Ascending aorta (tissue), 2 donors: ENCODE results near the gene KCNG1. TPM values are rescaled to one million over a fixed set of nuclear protein-coding genes. Genes with fewer than 3 reads are reported as not detected.

Experiments
- DNase-seq, 2 donors: peaks; one replicate each; pipeline ENCODE4 v3.0.0-alpha.2; 2019; ENCODE audit warnings: low spot score in 2 of 2
- H3K27ac ChIP-seq, 2 donors: fragments of 200-600 bp; sonication (generic); one replicate each; pipeline ENCODE4 v1.5.1; 2016 to 2017; ENCODE audit warnings: mild to moderate bottlenecking in 1 of 2
- H3K27me3 ChIP-seq: fragments of 200-600 bp; sonication (generic); one replicate; pipeline ENCODE4 v1.5.1; 2017
- H3K36me3 ChIP-seq, 2 donors: fragments of 200-600 bp; sonication (generic); one replicate each; pipeline ENCODE4 v1.5.1; 2016
- H3K4me1 ChIP-seq, 2 donors: fragments of 200-600 bp; sonication (generic); one replicate each; pipeline ENCODE4 v1.5.1; 2016 to 2017; ENCODE audit warnings: mild to moderate bottlenecking in 1 of 2
- H3K4me3 ChIP-seq, 2 donors: fragments of 200-600 bp; sonication (generic); one replicate each; pipeline ENCODE4 v1.5.1; 2016 to 2017; ENCODE audit warnings: mild to moderate bottlenecking in 1 of 2
- H3K9me3 ChIP-seq, 2 donors: fragments of 200-600 bp; sonication (generic); one replicate each; pipeline ENCODE4 v1.5.1; 2016
- intact Hi-C: fragments of 100-400 bp; cut with DNase I; formaldehyde crosslinking; loops from one replicate; pipeline ENCODE4 v1.15.1; 2023
- total RNA-seq: library from RNA; depleted of rRNA; stranded (reverse); fragments of >200 nt; gene quantifications from one replicate; pipeline ENCODE4 v1.1.0, GENCODE V29; 2016
- TF ChIP-seq, protein P1 (sequence below), 3 experiments: fragments of 200-600 bp in 2 of 3; fragments of 450-650 bp in 1 of 3; sonication (generic) in 2 of 3; IDR thresholded peaks; one replicate each; pipeline ENCODE4 v1.5.1; 2016 to 2019; ENCODE audit warnings: antibody characterized with exemption in 3 of 3, mild to moderate bottlenecking in 1 of 3, moderate library complexity in 1 of 3

The KCNG1 gene
- total RNA-seq, 1 donor from 2014 or later = 6.6 TPM

DNA sequence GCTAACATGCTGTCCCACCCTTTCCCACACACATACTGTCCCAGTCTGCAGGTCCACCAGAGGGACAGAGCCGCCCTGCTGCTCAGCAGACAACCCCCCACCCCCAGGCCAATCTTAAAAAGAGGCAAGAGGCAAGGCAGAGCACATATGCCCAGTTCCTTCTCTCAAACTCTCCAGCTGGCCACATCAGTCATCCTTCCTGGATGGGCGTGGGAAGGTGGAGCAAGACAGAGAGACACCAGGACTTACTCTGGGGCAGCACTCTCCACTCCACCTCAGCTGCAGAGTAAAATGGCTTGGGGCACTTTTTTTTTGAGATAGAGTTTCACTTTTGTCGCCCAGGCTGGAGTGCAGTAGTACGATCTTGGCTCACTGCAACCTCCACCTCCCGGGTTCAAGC, 53.5 kb downstream of the KCNG1 start:
- H3K27ac ChIP-seq = no peak overlapping the region
- DNase-seq = no peak

DNA sequence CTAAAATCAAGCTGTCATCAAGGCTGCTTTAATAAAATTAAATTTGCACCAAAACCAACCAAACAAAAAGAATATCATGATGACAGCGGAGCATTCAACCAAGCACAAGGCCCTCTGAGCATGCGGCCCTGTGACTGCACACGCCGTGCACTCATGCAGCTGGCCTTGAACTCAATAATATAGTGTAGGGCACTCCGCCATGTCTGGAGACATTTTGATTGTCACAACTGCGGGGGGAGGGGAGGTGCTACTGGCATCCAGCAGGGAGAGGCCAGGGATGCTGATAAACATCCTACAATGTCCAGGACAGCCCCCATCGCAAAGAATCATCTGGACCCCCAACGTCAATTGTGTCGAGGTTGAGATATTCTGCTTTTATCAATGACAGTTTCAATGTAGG, 54.6 kb downstream of the KCNG1 start:
- H3K9me3 ChIP-seq = no peaks in the 10 kb centered on the region
- H3K27me3 ChIP-seq = no peaks in the 10 kb centered on the region
- H3K4me1 ChIP-seq = no peaks in the 10 kb centered on the region
- no peak overlapping the region for H3K27ac ChIP-seq
- H3K4me3 ChIP-seq = no peak overlapping the region
- intact Hi-C loops = no loop called here
- DNase-seq = no peak
- H3K36me3 ChIP-seq = no peaks in the 10 kb centered on the region
- TF ChIP-seq, protein P1, sequence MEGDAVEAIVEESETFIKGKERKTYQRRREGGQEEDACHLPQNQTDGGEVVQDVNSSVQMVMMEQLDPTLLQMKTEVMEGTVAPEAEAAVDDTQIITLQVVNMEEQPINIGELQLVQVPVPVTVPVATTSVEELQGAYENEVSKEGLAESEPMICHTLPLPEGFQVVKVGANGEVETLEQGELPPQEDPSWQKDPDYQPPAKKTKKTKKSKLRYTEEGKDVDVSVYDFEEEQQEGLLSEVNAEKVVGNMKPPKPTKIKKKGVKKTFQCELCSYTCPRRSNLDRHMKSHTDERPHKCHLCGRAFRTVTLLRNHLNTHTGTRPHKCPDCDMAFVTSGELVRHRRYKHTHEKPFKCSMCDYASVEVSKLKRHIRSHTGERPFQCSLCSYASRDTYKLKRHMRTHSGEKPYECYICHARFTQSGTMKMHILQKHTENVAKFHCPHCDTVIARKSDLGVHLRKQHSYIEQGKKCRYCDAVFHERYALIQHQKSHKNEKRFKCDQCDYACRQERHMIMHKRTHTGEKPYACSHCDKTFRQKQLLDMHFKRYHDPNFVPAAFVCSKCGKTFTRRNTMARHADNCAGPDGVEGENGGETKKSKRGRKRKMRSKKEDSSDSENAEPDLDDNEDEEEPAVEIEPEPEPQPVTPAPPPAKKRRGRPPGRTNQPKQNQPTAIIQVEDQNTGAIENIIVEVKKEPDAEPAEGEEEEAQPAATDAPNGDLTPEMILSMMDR (IDR thresholded peaks at IDR 0.05) = no peak

More for the DNA sequence above, 53.5 kb downstream of the KCNG1 start:
- Histone ChIP-seq H3K4me3 (no peak overlapping the region), H3K36me3 (no peaks in the 10 kb centered on the region), H3K27me3 (no peaks in the 10 kb centered on the region), H3K9me3 (no peaks in the 10 kb centered on the region), H3K4me1 (no peaks in the 10 kb centered on the region)
- intact Hi-C loops = no loop called here
- TF ChIP-seq, protein P1 (IDR thresholded peaks at IDR 0.05) = no peak

DNA sequence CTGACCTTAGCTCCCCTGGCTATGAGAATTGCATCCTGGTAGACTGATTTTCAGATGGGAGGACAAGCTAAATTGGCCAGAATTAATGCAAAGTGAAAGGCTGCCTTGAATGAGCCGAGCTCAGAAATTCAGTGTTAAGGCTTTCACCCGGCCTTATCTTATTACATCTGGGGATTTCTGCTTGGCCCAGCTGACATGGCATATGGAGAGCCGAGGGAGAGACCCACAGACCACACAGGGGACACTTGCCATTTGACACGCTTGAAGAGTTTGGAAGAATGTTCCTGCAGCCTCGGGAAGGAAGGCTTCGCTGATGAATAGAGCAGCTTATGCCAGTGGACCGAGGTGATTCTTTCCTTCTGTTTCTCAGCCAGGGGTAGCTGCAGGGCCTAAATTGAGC, 55.3 kb downstream of the KCNG1 start:
- Histone ChIP-seq H3K4me1 (no peaks in the 10 kb centered on the region), H3K9me3 (no peaks in the 10 kb centered on the region), H3K36me3 (no peaks in the 10 kb centered on the region), H3K27ac (no peak overlapping the region), H3K4me3 (no peak overlapping the region), H3K27me3 (no peaks in the 10 kb centered on the region)
- no peak for DNase-seq
- intact Hi-C loops = no loop called here
- TF ChIP-seq, protein P1 (IDR thresholded peaks at IDR 0.05) = no peak

DNA sequence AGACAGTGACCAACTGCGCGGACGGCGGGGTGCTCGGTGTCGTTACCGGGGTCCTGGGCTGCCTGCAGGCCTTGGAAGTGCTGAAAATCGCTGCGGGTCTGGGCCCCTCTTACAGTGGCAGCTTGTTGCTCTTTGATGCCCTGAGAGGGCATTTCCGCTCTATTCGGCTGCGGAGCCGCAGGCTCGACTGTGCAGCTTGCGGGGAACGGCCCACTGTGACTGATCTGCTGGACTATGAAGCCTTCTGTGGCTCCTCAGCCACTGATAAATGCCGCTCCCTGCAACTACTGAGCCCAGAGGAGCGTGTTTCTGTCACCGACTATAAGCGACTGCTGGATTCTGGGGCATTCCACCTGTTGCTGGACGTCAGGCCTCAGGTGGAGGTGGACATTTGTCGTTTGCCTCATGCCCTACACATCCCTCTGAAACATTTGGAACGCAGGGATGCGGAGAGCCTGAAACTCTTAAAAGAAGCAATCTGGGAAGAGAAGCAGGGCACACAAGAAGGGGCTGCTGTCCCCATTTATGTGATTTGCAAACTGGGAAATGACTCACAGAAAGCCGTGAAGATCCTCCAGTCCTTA, 63.3 kb downstream of the KCNG1 start:
- H3K27me3 ChIP-seq = no peaks in the 10 kb centered on the region
- TF ChIP-seq, protein P1 (IDR thresholded peaks at IDR 0.05) = no peak
- no peak for DNase-seq
- peaks cover 17 to 29% of the 10 kb centered on the region in 2 donors for H3K4me1 ChIP-seq
- intact Hi-C loops = no loop called here
- peak overlapping the region; percentile 83 to 86 for H3K27ac ChIP-seq
- H3K9me3 ChIP-seq = no peaks in the 10 kb centered on the region
- peaks cover 0 to 15% of the 10 kb centered on the region in 2 donors for H3K36me3 ChIP-seq
- peak overlapping the region; percentile 72 to 97 for H3K4me3 ChIP-seq

DNA sequence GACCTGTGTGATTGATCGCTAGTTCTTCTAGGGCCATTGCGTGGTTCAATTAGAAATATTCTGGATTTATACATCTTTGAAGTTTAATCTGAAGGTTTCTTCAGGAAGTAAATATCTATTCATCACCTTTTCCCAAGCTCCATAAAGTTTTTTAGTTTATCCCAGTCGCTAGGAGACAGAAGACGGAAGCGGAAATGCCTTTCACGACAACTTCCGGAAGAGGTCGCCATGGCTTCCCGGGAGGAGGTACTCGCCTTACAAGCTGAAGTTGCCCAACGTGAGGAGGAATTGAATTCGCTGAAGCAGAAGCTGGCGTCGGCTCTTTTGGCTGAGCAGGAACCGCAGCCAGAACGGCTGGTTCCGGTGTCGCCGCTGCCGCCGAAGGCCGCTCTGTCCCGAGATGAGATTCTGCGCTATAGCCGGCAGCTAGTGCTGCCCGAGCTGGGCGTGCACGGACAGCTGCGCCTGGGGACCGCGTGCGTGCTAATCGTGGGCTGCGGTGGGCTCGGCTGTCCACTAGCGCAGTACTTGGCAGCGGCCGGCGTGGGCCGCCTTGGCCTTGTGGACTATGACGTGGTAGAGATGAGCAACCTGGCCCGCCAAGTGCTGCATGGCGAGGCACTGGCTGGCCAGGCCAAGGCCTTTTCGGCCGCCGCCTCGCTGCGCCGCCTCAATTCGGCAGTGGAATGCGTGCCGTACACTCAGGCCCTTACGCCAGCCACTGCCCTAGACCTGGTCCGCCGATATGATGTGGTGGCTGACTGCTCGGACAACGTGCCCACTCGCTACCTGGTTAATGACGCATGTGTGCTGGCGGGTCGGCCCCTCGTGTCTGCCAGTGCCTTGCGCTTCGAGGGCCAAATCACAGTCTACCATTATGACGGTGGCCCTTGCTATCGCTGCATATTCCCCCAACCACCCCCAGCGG, 64.0 kb downstream of the KCNG1 start, which contains the start of gene MOCS3:
TSS of gene MOCS3 (plus strand) at position 204 of the 928 bp plus-strand sequence. CDS start at position 229, 25 bp downstream.
- Histone ChIP-seq H3K4me3 (peak within 1 kb of the TSS; percentile 72 to 97), H3K27ac (peak within 1 kb of the TSS; percentile 83 to 86), H3K9me3 (no peaks in the 10 kb centered on the region), H3K4me1 (peaks cover 17 to 29% of the 10 kb centered on the region in 2 donors), H3K27me3 (no peaks in the 10 kb centered on the region), H3K36me3 (peaks cover 0 to 21% of the 10 kb centered on the region in 2 donors)
- intact Hi-C loops = loop anchor here (1.0 kb wide), 1 partner anchor 28 kb away; the partner anchor contains the start of gene ADNP
- peak; percentile 23 to 92 for DNase-seq
- TF ChIP-seq, protein P1 (IDR thresholded peaks at IDR 0.05) = no peak
